CD1c-positive myeloid dendritic cell (primary cell): ENCODE data around the gene MAPK12.
A peak's percentile ranks its signal among the peaks of the same experiment; 100 is the strongest.

Source experiments
- DNase-seq: peaks from one replicate; pipeline ENCODE4 v3.0.0-alpha.2; 2016; ENCODE audit errors: extremely low spot score

Gene MAPK12

DNA sequence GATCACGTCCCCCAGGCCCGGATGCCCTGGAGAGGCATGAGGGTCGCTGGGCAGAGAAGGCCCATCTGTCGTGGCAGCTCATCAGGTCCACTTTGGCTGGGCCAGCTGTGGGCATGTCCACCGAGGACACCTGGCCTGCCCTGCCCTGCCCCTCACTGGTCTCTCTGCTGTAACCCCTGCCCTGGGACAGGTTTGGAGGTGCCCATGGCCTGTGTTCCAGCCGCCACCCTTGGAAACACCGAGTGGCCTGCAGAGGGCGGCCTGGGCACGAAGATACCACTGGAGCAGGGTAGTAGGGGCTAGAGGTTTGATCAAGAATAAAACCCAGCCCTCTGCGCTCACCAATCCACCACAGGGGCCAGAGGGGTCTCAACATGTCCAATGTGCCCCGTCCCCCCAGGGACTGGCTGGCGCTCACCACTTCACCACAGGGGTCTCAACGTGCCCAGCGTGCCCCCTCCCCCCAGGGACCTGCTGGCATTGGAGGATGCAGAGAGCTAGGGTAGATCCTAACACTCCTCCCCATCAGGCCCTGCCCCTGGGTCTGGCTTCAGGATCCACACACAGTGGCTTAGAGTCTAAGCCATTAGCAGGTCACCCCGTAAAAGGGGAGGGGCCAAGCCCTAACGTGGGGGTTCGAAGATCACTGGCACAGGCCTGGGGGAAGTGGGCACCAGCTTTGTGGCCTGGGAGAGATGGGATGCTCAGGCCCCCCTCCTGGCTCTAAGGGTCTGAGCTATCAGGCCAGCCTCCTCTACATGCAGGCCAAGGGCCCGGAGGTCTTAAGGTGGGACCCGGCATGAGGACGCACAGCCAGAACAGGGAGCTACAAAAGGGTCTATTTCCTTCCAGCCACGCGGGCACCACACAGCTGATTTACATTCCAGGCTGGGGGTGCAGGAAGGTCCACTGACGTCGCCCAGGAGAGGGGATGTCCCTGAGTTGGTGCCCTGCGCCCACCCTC lies 9.1 kb downstream of the MAPK12 start:
- peak; percentile 68 for DNase-seq

DNA sequence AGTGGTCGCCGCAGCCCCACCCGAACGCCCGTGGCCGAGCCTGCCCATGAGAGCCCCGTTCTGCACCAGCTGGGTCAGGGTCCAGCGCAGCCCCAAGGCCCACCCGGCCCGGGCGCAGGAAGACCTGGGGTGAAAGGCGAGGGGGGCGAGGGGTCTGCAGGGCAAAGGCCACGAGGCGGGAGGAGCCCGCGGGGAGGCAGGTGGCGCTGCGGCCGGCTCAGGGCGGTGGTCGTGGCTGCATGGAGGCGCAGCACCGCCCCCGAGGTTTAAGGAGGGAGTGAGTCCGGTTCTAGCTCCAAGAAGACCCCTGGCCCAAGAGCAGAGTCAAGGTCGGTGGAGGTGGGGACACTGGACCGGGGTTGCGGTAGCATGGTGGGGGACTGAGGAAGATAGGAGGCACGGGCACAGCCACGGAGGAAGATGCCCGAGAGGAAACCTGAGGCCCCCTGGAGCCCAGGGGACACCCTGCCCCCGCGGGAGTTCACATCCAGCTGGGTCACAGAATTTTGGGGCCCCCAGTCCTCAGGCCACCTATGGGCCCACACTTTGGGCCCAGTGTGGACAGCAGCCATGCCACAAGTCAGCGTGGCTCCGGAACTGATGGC lies 9.9 kb downstream of the MAPK12 start:
- no peak for DNase-seq

DNA sequence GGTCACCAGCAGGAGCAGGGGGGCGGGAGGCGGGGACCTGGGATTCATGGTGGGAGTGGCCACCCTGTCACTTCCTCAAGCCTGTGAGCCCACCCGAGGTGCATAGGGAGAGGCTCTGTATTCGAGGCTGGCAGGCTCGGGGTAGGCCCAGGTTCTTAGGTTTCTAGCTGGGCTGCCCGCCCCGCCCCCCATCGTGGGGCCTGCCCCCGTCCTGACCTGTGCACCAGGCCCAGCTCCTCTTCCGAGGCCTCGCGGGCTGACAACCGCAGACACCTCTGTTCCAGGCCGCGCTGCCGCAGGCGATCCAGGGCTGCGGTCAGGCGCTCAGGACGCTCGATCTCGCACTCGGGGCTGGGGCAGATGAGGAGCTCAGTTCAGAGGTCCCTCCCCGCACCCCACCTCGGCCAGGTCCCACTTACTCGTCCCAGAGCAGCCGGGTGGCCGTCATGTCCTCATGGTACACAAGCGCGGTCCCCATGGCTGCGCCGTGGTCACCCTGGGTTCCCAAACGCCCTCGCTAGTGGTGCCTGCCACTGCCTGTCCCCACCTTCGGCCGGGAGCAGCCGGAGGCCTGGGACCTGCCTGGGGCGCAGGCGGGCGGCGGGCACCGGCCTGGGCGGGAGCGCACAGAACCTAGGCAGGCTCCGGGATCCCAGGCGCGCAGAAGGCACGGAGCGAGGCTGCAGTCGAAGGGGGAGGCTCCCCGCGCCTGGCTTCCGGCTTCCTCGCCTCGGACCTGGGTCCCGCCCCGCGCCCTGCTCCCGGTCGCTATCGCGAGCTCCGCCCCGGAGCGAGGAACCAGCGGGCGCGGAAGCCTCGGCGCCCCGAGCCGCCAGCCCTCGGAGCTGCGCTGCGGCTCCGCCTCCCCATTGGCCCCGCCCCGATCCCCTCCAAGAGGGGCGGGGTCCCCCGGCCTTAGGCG lies 10.7 kb downstream of the MAPK12 start, which contains the start of gene HDAC10:
HDAC10 (minus strand) TSS at position 711 of the 922 bp plus-strand sequence; CDS start at position 478, 233 bp downstream.
- DNase-seq, result peak; percentile 92

DNA sequence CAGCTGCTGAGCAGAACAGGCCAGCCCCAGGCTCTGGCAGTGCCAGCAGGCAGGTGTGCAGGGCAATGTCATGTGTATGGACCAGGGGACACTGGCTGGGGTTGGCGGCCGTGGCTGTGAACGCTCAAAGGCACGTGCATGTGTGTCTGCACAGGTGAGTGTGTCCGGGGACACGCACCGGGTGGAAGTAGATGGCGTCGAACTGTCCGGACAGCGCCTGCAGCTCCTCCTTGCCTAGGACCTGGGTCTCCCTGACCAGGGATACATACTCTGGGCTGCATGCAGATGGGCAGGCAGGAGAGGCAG lies 11.3 kb downstream of the MAPK12 start:
- no peak for DNase-seq

DNA sequence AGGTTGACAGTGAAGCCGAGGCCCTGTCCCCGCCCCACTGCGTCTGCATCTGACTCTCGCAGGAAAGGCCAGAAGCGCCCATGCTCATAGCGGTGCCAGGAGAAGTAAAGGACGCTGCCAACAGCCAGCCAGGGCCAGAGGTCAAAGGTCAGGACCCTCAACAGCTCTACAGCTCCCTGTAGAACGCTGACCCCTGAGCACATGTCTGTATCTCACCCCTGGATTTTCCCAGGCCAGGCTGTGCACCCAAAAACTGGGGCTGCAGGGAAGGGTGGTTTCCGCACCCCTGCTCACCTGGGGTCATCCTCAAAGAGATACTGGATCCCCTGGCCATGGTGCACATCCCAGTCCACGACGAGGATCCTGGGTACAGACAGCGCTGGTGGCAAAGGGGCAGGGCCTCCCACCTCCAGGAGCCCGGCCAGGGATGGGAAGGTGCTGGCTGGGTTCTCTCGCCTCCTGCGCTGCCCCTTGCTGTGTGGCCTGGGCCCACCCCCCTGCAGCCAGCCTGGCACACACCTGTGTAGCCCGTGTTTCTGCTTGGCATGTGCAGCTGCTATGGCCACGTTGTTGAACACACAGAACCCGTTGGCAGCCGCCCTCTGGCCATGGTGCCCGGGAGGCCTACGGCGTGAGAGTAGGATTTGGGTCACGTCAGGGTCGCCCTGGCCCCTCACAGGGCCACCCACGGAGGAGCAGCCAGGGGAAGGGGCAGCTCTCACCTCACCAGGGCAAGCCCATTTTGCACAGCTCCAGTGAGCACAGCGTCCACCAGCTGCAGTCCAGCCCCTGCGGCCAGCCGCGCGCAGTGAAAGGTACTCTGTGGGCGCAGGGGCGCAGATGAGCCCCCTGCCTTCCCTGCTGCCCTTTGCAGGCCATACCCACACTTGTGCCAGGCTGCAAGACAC lies 11.9 kb downstream of the MAPK12 start:
- DNase-seq, result no peak

DNA sequence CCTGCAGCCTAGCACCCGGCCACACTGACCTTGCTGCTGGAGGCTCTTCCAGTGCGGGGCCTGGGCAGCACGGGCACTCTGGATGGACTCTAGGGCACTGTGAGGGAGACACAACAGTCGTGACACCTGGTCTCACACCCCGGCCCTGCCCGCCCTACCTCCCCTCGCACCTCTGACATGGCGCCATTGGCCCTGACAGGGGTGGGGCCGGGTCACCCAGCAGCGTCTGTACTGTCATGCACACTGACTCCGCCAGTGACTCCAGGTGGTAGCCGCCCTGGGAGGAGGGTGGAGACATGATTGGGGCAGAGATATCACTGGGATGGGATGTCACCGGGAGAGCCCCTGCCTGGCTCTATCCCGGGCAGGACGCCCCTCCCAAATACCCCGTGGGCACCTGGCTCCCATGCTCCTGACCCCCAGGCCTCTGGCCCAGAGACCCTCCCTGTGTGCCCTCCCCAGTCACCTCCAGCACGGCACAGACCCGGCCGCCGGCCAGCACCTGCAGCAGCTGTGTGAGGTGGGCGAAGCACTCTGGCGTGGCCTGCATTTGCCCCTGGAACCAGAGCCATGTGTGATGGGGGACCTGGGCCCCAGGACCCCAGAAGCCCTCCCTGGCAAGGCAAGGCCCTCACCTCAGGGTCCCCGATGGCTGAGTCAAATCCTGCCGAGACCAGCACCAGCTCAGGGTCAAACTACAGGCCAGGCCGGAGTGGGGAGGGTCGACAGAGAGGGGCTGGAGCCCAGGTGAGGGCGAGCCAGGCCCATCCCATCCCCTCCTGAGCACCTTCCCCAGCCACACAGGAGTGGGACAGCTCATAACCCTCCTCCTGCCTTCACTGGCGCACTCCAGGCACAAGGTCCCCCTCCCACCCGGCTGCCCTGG lies 13.0 kb downstream of the MAPK12 start:
- DNase-seq, result no peak

DNA sequence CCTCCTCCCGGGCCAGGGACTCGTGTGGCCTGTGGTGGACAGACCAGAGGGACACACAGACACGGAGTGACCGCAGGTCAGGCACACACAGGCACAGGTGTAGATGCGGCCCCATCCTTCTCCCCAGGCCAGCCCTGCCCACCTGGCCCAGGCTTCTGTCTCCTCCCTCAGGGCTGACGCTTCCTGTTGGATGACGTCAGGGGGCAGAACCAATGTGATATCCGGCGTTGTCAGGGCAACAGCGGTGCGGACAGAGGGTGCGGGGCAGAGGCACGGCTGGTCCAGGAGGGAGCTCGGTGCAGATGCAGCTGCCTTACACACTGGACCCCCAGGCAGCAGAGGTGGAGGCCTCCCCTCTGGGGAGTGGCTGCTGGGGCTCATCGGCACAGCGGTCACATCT lies 13.7 kb downstream of the MAPK12 start:
- peak; percentile 27 for DNase-seq

DNA sequence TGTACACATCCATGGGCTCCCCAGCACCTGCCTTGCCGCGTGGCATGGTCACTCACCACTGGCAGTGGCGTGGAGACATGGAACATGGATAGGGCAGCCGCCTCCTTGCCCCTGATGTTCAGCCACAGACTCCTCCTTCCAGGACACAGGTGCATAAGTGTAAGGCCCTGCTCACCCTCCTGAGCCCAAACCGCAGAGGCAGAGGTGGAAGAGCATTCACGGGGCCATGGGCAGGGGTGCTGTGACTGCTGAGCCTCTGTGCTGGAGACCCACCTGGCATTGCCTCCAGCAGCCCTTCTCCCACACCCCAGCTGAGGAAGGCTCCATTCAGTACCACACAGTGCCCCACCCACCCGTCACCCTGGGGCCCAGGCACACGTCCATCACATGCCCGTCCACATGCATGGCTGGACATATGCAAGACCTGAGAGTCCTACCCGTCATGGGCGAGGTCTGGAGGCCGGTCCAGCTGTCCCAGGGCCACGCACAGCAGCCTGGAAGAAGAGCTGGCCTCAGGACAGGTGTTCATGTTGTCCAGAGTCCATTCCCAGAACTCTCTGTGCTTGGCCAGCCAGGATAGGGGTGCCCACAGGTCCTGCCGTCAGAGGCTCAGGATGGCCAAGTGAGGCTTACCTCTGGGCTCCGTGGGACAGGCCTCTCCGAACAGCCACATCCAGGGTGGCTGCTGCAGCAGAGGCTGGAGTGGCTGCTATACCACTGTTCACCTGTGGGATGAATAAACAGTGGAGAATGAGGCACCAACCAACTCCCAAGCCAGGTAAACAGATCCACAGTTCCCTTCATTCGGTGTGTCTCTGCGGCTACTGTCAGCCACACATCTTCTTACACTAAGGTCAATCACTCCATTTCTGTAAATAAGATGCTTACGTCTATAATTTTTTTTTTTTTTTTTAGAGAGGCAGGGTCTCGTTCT lies 15.0 kb downstream of the MAPK12 start:
- DNase-seq, result no peak

DNA sequence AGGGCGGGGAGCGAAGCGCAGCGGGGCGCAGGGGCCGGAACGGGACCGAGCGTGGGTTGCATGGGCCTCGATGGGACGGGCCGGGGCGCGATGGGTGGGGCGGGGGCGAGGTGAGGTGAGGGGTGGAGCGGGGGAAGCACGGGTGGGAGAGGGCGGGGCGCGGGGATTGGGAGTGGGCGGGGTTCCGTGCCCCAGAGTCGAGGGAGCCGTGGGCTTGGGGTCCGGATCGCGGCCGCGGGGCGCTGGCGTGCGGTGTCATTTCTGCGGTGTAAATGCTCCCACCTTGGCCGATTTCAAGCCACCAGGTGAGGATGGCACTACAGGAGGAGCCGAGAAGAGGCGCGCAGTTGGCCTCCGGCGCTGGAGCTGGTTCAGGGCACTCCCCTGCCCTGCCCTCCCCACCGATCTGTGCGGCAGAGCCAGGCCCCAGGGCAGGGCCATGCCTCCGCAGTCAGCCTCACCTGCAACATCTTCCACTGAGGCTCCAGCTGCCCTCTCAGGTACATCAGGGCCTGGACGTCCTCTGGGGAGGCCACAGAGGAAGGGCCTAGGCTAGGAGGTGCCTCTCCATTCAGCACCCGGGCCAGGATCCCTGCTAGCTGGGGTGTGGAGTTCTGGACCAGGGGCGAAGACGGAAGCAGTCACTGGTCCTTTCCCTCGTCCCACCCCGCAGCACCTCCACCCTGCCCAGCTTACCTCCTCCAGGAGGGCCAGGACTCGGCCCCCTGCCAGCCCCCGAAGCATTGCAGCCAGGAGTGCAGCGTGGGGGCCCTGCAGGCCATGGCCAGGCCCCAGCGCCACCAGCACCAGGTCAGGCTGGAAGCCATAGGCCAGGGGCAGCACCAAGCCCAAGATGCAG lies 16.0 kb downstream of the MAPK12 start:
- DNase-seq, result no peak

DNA sequence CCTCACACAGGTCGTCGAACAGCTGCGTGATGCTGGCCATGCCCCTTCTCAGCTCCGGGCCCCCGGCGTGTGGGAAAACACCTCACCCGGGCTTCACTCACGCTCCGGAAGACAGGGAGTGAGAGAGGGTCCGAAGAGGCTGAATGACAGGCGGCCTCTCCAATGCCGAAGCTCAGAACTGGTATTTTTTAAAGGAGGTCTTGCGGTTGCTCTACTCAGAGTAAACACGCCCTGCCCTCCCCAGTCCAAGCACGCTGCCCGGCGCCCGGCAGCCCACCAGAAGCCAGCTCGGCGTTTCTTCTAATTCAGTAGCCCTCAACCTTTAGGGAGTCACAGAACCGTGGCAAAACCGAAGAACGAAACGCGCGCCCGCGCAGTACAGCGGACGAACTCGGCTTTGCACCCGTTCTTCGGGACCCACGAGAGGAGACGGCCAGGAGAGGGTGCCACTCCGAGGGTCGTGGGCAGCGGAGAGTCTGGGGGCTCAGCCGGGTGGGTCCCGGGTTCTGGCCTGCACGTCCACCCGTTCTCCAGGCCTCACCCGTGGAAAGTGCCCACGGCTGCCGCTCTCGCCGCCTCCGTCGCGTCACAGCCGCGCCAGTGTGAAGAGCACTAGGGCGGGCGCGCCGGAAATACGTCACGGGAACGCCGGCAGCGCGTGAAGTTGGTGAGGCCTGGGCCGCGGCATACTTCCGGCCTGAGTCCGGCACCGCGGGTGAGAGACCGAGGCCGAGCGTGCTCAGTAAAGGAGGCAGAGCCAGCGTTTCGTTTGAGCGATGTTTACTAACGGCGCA lies 16.9 kb downstream of the MAPK12 start, which contains the start of gene TUBGCP6:
TUBGCP6 (minus strand) TSS at position 604 of the 794 bp plus-strand sequence; CDS start at position 40, 564 bp downstream.
- DNase-seq, result peak; percentile 97

DNA sequence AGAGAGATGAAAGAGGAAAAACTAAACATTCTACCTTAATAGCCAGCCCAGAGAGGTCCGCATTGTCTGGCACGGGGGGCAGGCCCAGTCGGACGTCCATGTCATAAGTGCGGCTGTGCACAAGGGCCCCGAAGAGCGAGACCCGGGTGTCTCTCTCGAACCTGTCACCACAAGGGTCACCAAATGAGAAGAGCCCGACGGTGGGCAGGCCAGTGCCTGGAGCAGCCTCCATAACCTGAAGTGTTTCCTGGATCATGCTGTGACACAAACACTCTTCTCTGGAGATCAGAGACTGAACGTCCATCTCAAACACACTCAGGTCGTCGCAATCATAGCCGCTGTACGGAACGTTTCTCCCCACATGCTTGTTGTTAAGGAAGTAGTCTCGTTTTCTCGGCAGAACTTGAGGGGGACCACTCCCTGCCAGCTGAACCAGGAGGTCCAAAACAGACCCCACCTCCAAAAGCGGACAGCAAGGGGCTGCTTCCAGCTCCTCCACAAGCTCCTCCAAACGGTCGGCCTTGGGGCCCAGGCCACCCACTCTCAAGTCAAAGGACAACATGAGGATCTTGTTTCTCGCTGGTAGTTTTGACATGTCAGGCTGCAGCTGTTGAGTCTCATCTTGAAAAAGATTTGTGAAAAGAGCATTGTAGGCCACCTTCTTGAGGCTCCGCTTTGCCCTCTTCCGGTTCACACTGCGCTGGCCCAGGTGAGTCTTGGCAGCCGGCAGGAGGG lies 17.6 kb downstream of the MAPK12 start:
- peak; percentile 15 for DNase-seq

DNA sequence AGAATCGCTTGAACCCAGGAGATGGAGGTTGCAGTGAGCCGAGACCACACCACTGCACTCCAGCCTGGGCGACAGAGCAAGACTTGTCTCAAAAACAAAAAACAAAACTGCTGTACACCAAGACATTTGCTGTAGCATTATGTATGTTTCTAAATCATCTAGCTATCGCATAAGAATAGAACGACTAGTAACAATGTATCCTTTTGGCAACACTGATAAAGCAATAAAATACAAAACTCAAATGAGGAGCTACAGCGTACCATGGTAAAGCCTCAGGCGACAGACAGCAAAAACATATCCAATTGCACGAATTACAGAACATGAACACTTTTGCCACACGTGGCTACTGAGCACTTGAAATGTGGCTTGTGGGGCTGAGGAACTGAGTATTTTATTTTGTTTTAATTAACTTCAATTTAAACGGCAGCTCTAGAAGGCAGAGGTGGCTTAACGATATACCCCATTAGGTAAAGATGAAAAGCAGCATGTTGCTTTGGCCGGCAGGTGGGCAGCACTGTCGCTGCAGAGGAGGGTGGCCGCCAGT lies 19.0 kb downstream of the MAPK12 start:
- DNase-seq, result no peak

DNA sequence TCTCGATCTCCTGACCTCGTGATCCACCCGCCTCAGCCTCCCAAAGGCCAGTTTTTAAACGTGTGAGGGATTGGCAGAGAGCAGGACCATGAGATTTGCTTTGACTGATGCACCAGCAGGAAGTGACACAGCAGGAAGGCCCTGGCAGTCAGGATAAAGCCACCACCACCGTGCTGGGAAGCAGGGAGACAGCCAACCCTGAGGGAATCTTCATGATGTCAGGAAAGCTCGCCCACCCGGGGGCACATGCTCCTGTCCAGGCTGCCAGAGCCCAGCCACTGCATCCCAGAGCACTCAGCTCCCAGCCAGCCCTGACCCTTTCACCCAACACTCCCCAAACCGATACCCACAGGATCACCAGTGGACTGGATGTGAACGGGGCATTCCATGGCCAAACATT lies 22.7 kb downstream of the MAPK12 start:
- DNase-seq, result no peak

DNA sequence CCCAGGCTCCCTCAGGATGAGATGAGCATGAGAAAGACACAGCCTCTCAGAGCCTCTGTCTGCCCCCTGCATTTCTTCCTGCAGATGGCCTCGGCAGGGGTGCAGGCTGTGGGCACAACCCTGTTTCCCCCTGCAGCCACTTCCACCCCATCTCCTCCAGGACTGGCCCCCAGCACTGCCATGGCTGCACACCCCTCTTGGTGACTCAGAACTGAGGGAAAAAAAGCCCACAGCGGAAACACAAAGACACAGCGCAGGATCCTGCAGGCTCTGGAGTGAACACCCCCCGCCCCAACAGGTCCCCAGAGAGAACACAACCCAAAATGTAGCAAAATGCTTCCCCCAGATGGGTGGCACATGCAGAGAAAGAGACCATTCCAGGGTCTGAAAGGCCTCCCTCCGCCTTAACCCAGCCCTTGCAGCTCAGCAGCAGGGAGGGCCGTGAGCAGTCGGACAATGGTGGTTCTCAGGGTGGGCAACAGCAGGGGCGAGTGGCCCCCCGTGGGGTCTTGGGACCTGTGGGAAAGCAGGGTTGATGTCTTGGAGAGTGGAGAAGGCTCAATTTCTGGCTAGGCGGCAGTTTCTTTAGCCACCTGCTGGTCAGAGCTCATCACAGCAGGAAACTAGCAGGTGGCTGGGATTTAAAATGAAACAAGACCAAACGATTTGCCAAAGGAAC lies 24.6 kb downstream of the MAPK12 start:
- no peak for DNase-seq

DNA sequence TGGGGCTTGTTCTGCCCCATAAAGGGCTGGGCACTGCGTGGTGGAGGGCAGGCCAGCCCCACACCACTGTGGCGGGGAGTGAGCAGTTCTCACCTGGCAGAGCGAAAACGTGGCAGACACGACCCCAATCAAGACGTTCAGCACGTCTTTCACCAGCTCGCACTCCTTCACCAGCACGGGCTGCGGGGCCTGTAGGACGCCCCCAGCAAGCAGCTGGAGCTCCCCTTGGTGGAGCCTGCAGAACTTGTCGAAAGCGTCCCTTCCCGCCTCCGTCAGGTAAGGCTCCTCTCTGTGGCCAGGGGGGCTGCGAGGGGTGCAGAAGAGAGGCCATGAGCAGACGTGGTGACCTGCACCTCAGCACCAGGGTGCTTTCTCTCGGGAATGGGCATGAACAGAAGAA lies 28.3 kb downstream of the MAPK12 start:
- no peak for DNase-seq
